ENCODE measurements around the gene SPATS2. TPM values are rescaled to one million over a fixed set of nuclear protein-coding genes. Genes with fewer than 3 reads are reported as not detected.

SPATS2 gene
- total RNA-seq, 2 experiments from 2014 or later, result 22.7 to 36.4 TPM

- Histone ChIP-seq H4K20me1 (ENCODE audit: insufficient read depth, low read length) (no peaks in the 10 kb centered on the region), H3K9me3 (ENCODE audit: low read length) (no peaks in the 10 kb centered on the region), H3K4me3 (ENCODE audit: low read depth, low read length, poor library complexity, severe bottlenecking) (no peak overlapping the region), H3K27ac (ENCODE audit: low read depth, low read length, poor library complexity, severe bottlenecking) (no peak overlapping the region), H3K79me2 (ENCODE audit: insufficient read depth, low read depth, low read length) (no peaks in the 10 kb centered on the region), H3K4me1 (ENCODE audit: insufficient read depth, low read length, poor library complexity, severe bottlenecking) (peaks cover 5% of the 10 kb centered on the region), H2AFZ (ENCODE audit: low read length) (no peak overlapping the region), H3K4me2 (ENCODE audit: low read length) (no peak overlapping the region), H3K9me2 (ENCODE audit: insufficient read depth, low read length) (no peaks in the 10 kb centered on the region), H3K36me3 (ENCODE audit: insufficient read depth, low read length) (peaks cover 49% of the 10 kb centered on the region)
- ChIA-PET POLR2A (interaction anchor here (0.5 to 1.3 kb wide), 5 partner anchors 10 to 614 kb away, joined by 3 to 4 read pairs (median 3); no protein-coding TSS in a partner anchor), CTCF (ENCODE audit: unreplicated experiment) (no interaction called here)
- intact Hi-C loops (cut with micrococcal nuclease; ENCODE audit: unreplicated experiment), result no loop called here
- no peak for DNase-seq (ENCODE audit: low spot score)
- TF ChIP-seq CTCF (conservative IDR thresholded peaks at IDR 0.05; ENCODE audit: low read length), result no peak
- no TSS peak for BruUV-seq (replicated peaks)
Measured at GRCh38 chr12:49496417-49497360, 129.4 kb downstream of the SPATS2 start.

GRCh38 chr12:49501895-49502294, 134.6 kb downstream of the SPATS2 start:
- Histone ChIP-seq H3K9me2 (ENCODE audit: insufficient read depth, low read length) (no peaks in the 10 kb centered on the region), H3K9me3 (ENCODE audit: low read length) (no peaks in the 10 kb centered on the region), H3K36me3 (ENCODE audit: insufficient read depth, low read length) (peaks cover 69% of the 10 kb centered on the region), H3K4me2 (ENCODE audit: low read length) (peak overlapping the region; percentile 8; the same call in 1 of the 2 replicates), H3K27ac (ENCODE audit: low read depth, low read length, poor library complexity, severe bottlenecking) (no peak overlapping the region), H3K79me2 (ENCODE audit: insufficient read depth, low read depth, low read length) (no peaks in the 10 kb centered on the region), H3K4me1 (ENCODE audit: insufficient read depth, low read length, poor library complexity, severe bottlenecking) (peaks cover 12% of the 10 kb centered on the region), H4K20me1 (ENCODE audit: insufficient read depth, low read length) (no peaks in the 10 kb centered on the region), H2AFZ (ENCODE audit: low read length) (no peak overlapping the region), H3K4me3 (ENCODE audit: low read depth, low read length, poor library complexity, severe bottlenecking) (no peak overlapping the region)
- BruUV-seq (replicated peaks), result no TSS peak
- POLR2A ChIA-PET, result interaction anchor here (0.6 to 1.1 kb wide), 2 partner anchors 21 to 35 kb away, joined by 3 to 5 read pairs; no protein-coding TSS in a partner anchor
- DNase-seq (ENCODE audit: low spot score), result peak; percentile 36
- TF ChIP-seq CTCF (conservative IDR thresholded peaks at IDR 0.05; ENCODE audit: low read length), result no peak
- TF ChIP-seq EZH2phosphoT487 (IDR thresholded peaks at IDR 0.05; ENCODE audit: borderline replicate concordance, low read depth, low read length), result no peak
- CTCF ChIA-PET (ENCODE audit: unreplicated experiment), result no interaction called here
- intact Hi-C loops (cut with micrococcal nuclease; ENCODE audit: unreplicated experiment), result no loop called here

- Histone ChIP-seq H3K36me3 (ENCODE audit: insufficient read depth, low read length) (peaks cover 68% of the 10 kb centered on the region), H3K9me3 (ENCODE audit: low read length) (no peaks in the 10 kb centered on the region), H3K27ac (ENCODE audit: low read depth, low read length, poor library complexity, severe bottlenecking) (no peak overlapping the region), H3K4me3 (ENCODE audit: low read depth, low read length, poor library complexity, severe bottlenecking) (no peak overlapping the region), H4K20me1 (ENCODE audit: insufficient read depth, low read length) (no peaks in the 10 kb centered on the region), H3K4me2 (ENCODE audit: low read length) (no peak overlapping the region), H2AFZ (ENCODE audit: low read length) (no peak overlapping the region), H3K9me2 (ENCODE audit: insufficient read depth, low read length) (no peaks in the 10 kb centered on the region), H3K4me1 (ENCODE audit: insufficient read depth, low read length, poor library complexity, severe bottlenecking) (peaks cover 12% of the 10 kb centered on the region), H3K79me2 (ENCODE audit: insufficient read depth, low read depth, low read length) (no peaks in the 10 kb centered on the region)
- DNase-seq (ENCODE audit: low spot score), result no peak
- intact Hi-C loops (cut with micrococcal nuclease; ENCODE audit: unreplicated experiment), result no loop called here
- no TSS peak for BruUV-seq (replicated peaks)
- TF ChIP-seq CTCF (conservative IDR thresholded peaks at IDR 0.05; ENCODE audit: low read length), result no peak
- TF ChIP-seq EZH2phosphoT487 (IDR thresholded peaks at IDR 0.05; ENCODE audit: borderline replicate concordance, low read depth, low read length), result no peak
- CTCF ChIA-PET (ENCODE audit: unreplicated experiment), result no interaction called here
- POLR2A ChIA-PET, result interaction anchor here (0.6 kb wide), 1 partner anchor 1580 kb away, joined by 3 read pairs; no protein-coding TSS in a partner anchor
Measured at GRCh38 chr12:49502590-49502989, 135.3 kb downstream of the SPATS2 start.
